Activated CD4-positive, CD25-positive, alpha-beta regulatory T cell treated with anti-CD3 and anti-CD28 coated beads, Interleukin-2, amount 50 U/mL, for 24 hours (primary cell): Measurements from ENCODE around the gene CEP72.
"Not testable (repeated sequence)": the region's sequence is repeated elsewhere in the genome, so short reads cannot be mapped to it uniquely, and the experiment has no call there.

Source experiments
- ATAC-seq, 2 donors: fragments of 150-1000 bp; cut with Tn5 transposase; one replicate each; pipeline ENCODE4 v1.10.0; 2021; ENCODE audit warnings: mild to moderate bottlenecking in 1 of 2, moderate library complexity in 1 of 2

CEP72 gene

GRCh38 chr5:580436-580835 lies 31.7 kb upstream of the CEP72 start:
- no peak for ATAC-seq

GRCh38 chr5:581266-581665 lies 30.9 kb upstream of the CEP72 start:
- ATAC-seq, result no peak

DNA sequence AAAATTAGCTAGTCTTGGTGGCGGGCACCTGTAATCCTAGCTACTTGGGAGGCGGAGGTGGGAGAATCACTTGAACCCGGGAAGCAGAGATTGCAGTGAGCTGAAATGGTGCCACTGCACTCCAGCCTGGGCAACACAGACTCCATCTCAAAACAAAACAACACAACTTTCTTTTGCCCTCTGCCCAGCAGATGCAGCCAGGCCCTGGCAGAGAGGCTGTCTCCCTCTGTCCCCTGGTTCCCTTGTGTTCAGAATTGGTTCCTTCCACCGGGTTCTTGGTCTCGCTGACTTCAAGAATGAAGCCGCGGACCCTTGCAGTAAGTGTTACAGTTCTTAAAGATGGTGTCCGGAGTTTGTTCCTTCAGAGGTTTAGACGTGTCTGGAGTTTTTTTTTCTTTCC lies 30.2 kb upstream of the CEP72 start:
- ATAC-seq, result no peak

DNA sequence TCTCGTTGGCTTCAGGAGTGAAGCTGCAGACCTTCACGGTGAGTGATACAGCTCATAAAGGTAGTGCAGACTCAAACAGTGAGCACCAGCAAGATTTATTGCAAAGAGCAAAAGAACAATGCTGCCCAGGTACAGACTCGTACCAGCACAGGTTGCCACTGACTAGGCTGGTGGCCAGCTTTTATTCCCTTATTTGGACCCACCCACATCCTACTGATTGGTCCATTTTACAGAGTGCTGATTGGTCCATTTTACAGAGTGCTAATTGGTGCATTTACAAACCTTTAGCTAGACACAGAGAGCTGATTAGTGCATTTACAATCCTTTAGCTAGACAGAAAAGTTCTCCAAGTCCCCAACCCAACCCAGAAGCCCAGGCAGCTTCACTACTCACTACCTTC lies 29.7 kb upstream of the CEP72 start:
- not testable (repeated sequence) for ATAC-seq

GRCh38 chr5:582936-583635 lies 29.1 kb upstream of the CEP72 start:
- no peak for ATAC-seq

- ATAC-seq, result no peak
Observed at GRCh38 chr5:583645-584044, 28.5 kb upstream of the CEP72 start.

DNA sequence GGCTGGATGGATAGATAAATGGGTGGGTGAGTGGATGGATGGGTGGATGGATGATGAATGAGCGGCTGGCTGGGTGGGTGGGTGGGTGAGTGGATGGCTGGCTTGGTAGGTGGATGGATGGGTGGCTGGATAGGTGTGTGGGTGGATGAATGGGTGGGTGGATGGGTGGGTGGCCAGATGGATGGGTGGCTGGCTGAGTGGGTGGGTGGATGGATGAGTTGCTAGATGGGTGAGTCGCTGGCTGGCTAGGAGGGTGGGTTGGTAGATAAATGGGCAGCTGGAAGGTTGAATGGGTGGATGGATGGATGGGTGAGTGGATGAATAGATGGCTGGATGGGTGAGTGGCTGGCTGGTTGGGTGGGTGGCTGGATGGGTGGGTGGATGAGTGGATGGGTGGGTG lies 27.9 kb upstream of the CEP72 start:
- ATAC-seq, result no peak

- ATAC-seq, result no peak
Observed at GRCh38 chr5:584846-585245, 27.3 kb upstream of the CEP72 start.

GRCh38 chr5:585556-585955 lies 26.6 kb upstream of the CEP72 start:
- ATAC-seq, result no peak

GRCh38 chr5:585962-586628 lies 26.0 kb upstream of the CEP72 start:
- no peak for ATAC-seq

GRCh38 chr5:586751-587285 lies 25.3 kb upstream of the CEP72 start:
- no peak for ATAC-seq

DNA sequence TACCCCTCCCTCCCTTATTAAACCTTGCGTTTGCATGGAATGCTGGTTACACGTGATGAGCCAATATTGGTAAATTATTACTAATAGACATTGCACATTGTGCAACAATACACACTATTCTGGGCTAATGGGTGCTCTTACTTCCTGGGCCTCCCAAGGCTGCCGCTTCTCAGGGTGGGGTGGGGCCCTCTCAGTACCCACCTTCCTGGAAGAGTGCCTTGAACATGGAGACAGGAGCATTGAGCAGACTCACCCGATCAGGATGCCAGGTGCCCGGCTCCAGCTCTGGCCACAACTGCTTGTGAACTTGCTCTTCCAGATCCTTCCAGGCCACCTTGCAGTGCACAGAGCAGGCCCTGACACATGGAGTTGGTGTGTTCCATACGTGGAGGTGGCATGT lies 24.7 kb upstream of the CEP72 start:
- no peak for ATAC-seq

GRCh38 chr5:588406-588995 lies 23.6 kb upstream of the CEP72 start:
- ATAC-seq, result no peak

GRCh38 chr5:589173-589572 lies 23.0 kb upstream of the CEP72 start:
- ATAC-seq, result no peak

DNA sequence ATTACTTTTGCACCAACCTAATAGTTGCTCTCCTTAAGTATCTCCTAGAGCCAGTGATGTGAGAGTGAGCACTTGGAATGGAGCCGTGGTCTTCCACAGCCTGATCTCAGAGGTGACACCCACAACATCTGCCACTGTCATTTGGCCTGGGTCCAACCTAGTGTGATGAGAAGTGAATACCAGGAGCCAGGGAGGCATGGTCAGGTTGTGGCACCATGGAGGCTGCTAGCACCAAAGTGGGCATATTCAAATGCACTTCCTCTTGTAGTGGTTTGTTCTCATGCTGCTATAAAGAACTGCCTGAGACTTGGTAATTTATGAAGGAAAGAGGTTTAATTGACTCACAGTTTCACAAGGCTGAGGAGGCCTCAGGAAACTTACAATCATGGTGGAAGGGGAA lies 22.6 kb upstream of the CEP72 start:
- no peak for ATAC-seq

DNA sequence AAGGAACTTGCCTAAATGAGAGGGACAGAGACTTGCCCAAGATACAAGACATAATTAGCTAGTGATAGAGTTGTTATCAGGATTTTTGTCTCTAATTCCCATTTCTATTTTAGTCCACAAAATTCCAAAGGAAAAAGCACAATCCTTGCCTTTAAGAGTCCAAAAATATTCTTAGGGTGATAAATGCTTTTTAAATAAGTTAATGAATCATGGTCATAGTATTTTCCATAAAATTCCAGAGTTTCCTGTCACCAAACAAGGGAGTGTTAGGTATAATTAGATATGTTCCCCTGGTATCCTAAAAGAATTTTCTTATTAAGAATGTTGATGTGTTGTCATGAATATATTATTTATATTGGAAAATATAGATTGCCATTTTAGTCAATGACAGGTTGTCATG lies 21.8 kb upstream of the CEP72 start:
- ATAC-seq, result no peak

DNA sequence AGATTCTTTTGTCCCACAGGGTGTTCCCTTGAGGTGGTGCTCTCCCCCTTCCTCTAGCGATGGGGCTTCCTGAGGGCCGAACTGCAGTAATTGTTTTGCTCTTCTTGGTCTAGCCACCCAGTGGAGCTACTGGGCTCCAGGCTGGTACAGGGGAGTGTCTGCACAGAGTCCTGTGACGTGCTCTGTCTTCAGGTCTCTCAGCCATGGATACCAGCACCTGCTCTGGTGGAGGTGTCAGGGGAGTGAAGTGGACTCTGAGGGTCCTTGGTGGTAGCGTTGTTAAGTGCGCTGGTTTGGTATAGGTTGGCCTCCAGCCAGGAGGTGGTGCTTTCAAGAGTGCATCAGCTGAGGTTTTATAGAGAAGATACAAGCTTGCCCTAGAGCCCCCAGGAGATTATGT lies 20.4 kb upstream of the CEP72 start:
- ATAC-seq, result no peak

DNA sequence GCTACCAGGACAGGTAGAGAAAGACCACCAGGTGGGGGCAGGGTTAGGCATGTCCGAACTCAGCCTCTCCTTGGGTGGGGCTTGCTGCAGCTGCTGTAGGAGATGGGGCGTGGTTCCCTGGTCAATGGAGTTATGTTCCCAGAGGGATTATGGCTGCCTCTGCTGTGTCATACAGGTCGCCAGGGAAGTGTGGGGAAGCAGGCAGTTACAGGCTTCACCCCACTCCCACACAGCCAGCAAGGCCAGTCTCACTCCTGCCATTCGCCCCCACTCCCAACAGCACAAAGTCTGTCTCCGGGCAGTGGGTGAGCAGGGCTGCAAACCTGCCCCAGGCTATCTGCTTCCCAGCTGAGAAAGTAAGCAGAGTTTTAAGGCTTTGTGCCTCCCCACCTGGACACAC lies 20.0 kb upstream of the CEP72 start:
- no peak for ATAC-seq

DNA sequence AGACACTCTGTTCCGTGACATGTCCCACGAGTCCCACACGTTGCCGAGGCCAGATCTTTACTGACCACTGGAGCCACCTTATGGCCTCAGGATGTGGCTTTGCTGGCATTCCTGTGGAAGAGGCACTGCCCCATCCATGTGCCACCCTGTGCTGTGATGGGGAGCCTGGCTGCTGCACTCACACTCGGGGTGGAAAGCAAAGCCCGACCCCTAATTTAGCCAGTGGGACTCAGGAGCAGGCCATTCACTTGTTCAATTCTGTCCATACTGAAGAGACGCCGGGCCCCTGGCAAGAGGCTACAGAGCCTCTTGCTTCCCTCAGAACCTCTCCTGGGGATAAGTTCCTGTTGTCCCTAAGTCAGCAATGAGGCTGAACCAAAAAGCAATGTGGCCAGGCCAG lies 18.6 kb upstream of the CEP72 start:
- ATAC-seq, result no peak

DNA sequence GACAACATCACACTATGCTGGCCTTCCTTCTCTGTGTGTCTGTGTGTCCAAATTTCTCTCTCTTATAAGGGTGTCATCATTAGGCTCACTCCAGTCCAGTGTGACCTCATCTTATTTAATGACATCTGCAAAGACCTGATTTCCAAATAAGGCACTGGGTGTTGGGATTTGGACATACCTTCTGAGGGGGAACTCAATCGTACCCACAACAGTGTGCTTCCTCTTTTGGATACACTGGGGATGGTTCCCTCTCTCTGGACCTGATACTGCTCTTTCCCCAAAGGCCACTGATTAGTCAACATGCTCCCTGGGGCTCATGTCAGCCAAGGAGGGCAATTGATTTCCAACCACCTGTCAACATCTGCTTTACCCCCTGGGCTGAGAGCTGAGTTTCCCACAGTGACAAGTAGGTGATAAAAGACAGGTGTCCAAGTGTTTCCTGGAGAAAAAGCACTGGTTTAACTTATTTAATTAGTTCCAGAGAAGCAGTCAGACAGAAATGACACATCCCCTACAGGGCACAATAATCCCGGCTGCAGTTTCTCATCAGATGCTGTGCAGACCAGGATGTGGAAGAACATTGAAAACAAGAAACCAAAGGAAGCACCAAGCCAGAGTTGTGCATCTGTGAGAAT lies 17.8 kb upstream of the CEP72 start:
- ATAC-seq, result no peak

- no peak for ATAC-seq
Observed at GRCh38 chr5:595285-595875, 16.8 kb upstream of the CEP72 start.

- ATAC-seq, result no peak
Observed at GRCh38 chr5:597871-598563, 14.1 kb upstream of the CEP72 start.

DNA sequence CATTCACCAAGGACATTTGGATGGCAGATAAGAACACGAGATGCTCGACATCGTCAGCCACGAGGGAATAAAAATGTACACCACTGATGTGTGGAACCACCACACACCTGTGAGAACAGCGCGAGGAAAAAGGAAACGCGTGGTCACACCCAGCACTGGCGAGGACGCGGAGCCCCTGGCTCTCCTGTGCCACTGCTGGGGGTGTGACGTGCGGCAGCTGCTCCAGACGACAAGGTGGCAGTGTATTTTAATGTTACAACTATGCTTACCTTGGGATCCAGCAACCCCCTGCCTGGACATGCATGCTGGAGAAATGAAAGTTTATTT lies 13.6 kb upstream of the CEP72 start:
- no peak for ATAC-seq
